ENCODE data around the gene SEMA6B. TPM values are rescaled to one million over a fixed set of nuclear protein-coding genes. Genes with fewer than 3 reads are reported as not detected.

Gene SEMA6B
- polyA plus RNA-seq, 1 donor (not counting 4 experiments of a cell fraction or from before 2014, with no cell fraction given), result 0.41 TPM

GRCh38 chr19:4499318-4499717, 60.2 kb downstream of the SEMA6B start:
- H3K4me2 ChIP-seq (ENCODE audit: control insufficient read depth, extremely low read depth, insufficient read depth, low read depth, low read length), result no peak overlapping the region
- DNase-seq (ENCODE audit: low read depth, low spot score), result no peak
- no peaks in the 10 kb centered on the region for H3K4me1 ChIP-seq (ENCODE audit: control insufficient read depth, extremely low read depth, insufficient read depth, low read length)
- no peaks in the 10 kb centered on the region for H3K27me3 ChIP-seq (ENCODE audit: control insufficient read depth, extremely low read depth, insufficient read depth, low read length)
- H3K4me3 ChIP-seq (ENCODE audit: control insufficient read depth in 2 of 3, extremely low read depth in 1 of 3, insufficient read depth in 2 of 3, low read depth in 1 of 3, low read length in 3 of 3), result no peak overlapping the region
- TF ChIP-seq CTCF (optimal IDR thresholded peaks at IDR 0.05 in 1 of 3, IDR thresholded peaks at IDR 0.05 in 1 of 3, conservative IDR thresholded peaks at IDR 0.05 in 1 of 3; ENCODE audit: extremely low read depth in 1 of 3, insufficient read depth in 2 of 3, low read length in 3 of 3) (no peak), EZH2 (IDR thresholded peaks at IDR 0.05; ENCODE audit: low read length) (no peak)
- H3K27ac ChIP-seq (ENCODE audit: control insufficient read depth, insufficient read depth, low read length), result no peak overlapping the region
- H3K9me1 ChIP-seq (ENCODE audit: control insufficient read depth, extremely low read depth, insufficient read depth, low read length), result no peaks in the 10 kb centered on the region
- no peak overlapping the region for H3K9ac ChIP-seq (ENCODE audit: control insufficient read depth, extremely low read depth, insufficient read depth, low read length)
- FAIRE-seq, result no peak
- H3K36me3 ChIP-seq (ENCODE audit: control insufficient read depth in 2 of 2, extremely low read depth in 1 of 2, insufficient read depth in 2 of 2, low read length in 2 of 2), result peaks cover 15 to 18% of the 10 kb centered on the region in 2 experiments
- no peaks in the 10 kb centered on the region for H4K20me1 ChIP-seq (ENCODE audit: control insufficient read depth, extremely low read depth, insufficient read depth, low read length)
- dilution Hi-C loops (cut with MboI; ENCODE audit: extremely low pct_ligation_motif_present, low sequenced_read_pairs), result no loop called here
- H3K79me2 ChIP-seq (ENCODE audit: control insufficient read depth, insufficient read depth, low read length), result no peaks in the 10 kb centered on the region
- H2AFZ ChIP-seq (ENCODE audit: control insufficient read depth, low read length), result no peak overlapping the region
- H3K9me3 ChIP-seq (ENCODE audit: control insufficient read depth, low read depth, low read length), result no peaks in the 10 kb centered on the region

- FAIRE-seq (no peak), DNase-seq (ENCODE audit: low read depth, low spot score) (no peak)
- Histone ChIP-seq H3K36me3 (ENCODE audit: control insufficient read depth in 2 of 2, extremely low read depth in 1 of 2, insufficient read depth in 2 of 2, low read length in 2 of 2) (peaks cover 14 to 18% of the 10 kb centered on the region in 2 experiments), H3K27me3 (ENCODE audit: control insufficient read depth, extremely low read depth, insufficient read depth, low read length) (no peaks in the 10 kb centered on the region), H3K4me2 (ENCODE audit: control insufficient read depth, extremely low read depth, insufficient read depth, low read depth, low read length) (no peak overlapping the region), H2AFZ (ENCODE audit: control insufficient read depth, low read length) (no peak overlapping the region), H3K27ac (ENCODE audit: control insufficient read depth, insufficient read depth, low read length) (no peak overlapping the region), H3K9ac (ENCODE audit: control insufficient read depth, extremely low read depth, insufficient read depth, low read length) (no peak overlapping the region), H3K9me1 (ENCODE audit: control insufficient read depth, extremely low read depth, insufficient read depth, low read length) (no peaks in the 10 kb centered on the region), H4K20me1 (ENCODE audit: control insufficient read depth, extremely low read depth, insufficient read depth, low read length) (no peaks in the 10 kb centered on the region), H3K4me3 (ENCODE audit: control insufficient read depth in 2 of 3, extremely low read depth in 1 of 3, insufficient read depth in 2 of 3, low read depth in 1 of 3, low read length in 3 of 3) (no peak overlapping the region), H3K4me1 (ENCODE audit: control insufficient read depth, extremely low read depth, insufficient read depth, low read length) (no peaks in the 10 kb centered on the region), H3K9me3 (ENCODE audit: control insufficient read depth, low read depth, low read length) (no peaks in the 10 kb centered on the region), H3K79me2 (ENCODE audit: control insufficient read depth, insufficient read depth, low read length) (no peaks in the 10 kb centered on the region)
- dilution Hi-C loops (cut with MboI; ENCODE audit: extremely low pct_ligation_motif_present, low sequenced_read_pairs), result no loop called here
- TF ChIP-seq CTCF (optimal IDR thresholded peaks at IDR 0.05 in 1 of 3, IDR thresholded peaks at IDR 0.05 in 1 of 3, conservative IDR thresholded peaks at IDR 0.05 in 1 of 3; ENCODE audit: extremely low read depth in 1 of 3, insufficient read depth in 2 of 3, low read length in 3 of 3), result no peak
- TF ChIP-seq EZH2 (IDR thresholded peaks at IDR 0.05; ENCODE audit: low read length), result no peak
Measured at GRCh38 chr19:4498694-4499093, 60.8 kb downstream of the SEMA6B start.

Measured in keratinocyte (primary cell).